ENCODE results near the gene HTRA3.

DNA sequence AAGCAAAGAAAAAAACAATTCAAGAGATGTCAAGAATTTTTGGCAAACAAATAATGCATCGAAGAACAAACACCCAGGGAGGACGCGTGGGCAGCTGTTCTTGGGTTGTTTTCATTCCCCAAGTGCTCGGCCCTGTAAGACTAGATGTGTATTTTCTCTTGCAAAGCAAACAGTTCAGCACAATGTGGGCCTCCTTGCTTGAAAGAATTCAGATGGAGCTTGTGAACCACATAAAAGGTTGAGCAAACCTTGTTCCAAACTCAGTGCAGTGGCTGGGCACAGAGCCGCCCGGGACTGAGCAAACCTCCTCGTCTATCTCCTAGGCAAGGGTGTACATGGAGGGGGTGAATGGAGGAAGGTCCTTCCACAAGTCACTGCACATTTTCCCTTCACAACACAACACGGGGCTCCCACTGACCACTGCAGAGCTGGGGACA, 82.4 kb downstream of the HTRA3 start:
- TF ChIP-seq, protein P1, sequence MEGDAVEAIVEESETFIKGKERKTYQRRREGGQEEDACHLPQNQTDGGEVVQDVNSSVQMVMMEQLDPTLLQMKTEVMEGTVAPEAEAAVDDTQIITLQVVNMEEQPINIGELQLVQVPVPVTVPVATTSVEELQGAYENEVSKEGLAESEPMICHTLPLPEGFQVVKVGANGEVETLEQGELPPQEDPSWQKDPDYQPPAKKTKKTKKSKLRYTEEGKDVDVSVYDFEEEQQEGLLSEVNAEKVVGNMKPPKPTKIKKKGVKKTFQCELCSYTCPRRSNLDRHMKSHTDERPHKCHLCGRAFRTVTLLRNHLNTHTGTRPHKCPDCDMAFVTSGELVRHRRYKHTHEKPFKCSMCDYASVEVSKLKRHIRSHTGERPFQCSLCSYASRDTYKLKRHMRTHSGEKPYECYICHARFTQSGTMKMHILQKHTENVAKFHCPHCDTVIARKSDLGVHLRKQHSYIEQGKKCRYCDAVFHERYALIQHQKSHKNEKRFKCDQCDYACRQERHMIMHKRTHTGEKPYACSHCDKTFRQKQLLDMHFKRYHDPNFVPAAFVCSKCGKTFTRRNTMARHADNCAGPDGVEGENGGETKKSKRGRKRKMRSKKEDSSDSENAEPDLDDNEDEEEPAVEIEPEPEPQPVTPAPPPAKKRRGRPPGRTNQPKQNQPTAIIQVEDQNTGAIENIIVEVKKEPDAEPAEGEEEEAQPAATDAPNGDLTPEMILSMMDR (IDR thresholded peaks at IDR 0.05) = no peak
- TF ChIP-seq EZH2phosphoT487 (IDR thresholded peaks at IDR 0.05) (no peak), EZH2 (IDR thresholded peaks at IDR 0.05) (no peak)

All from neural progenitor cell (in vitro differentiated cells).